Measurements from ENCODE around the gene PKD1.
A peak's percentile ranks its signal among the peaks of the same experiment; 100 is the strongest.
"Not testable (repeated sequence)": the region's sequence is repeated elsewhere in the genome, so short reads cannot be mapped to it uniquely, and the experiment has no call there.

Gene PKD1

DNA sequence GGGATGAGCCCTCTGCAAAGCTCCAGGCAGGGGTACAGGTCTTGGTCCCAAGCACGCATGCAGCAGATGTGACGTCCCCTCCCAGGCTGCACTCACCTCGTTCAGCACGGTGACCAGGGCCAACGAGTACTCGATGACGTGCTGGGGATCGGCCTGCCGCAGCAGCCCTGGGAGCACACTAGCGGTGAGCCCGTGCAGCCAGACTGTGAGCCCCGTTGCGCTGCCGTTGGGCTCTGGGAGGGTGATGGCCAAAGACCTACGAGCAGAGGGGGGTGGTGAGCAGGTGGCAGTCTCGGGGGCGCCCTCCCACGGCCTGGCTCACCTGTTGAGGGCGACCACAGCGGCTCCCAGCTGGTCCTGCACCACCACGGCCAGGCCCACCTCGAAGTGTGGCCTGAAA is 29.9 kb downstream of the PKD1 start:
- not testable (repeated sequence) for DNase-seq

- not testable (repeated sequence) for DNase-seq
These were observed 30.4 kb downstream of the PKD1 start for GRCh38 chr16:2105291-2105690.

DNA sequence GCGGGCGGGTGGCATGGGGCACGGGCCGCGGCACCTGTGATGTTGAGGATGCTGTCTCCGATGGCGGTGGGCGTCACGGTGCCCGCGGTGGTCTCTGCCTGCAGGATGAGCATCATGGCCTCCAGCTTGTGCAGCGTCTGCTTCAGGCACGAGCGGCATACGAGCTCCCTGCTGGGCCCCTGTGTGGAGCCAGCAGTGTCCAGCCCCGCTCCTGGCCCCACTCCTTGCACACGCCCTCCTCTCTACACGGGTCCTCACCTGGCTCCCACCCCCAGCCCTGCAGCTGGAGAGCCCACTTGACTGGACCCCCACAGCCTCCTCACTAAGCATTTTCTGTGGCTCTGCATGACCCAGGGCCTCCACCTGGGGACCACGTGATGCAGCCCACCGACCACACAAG is 31.2 kb downstream of the PKD1 start:
- DNase-seq: not testable (repeated sequence)

DNA sequence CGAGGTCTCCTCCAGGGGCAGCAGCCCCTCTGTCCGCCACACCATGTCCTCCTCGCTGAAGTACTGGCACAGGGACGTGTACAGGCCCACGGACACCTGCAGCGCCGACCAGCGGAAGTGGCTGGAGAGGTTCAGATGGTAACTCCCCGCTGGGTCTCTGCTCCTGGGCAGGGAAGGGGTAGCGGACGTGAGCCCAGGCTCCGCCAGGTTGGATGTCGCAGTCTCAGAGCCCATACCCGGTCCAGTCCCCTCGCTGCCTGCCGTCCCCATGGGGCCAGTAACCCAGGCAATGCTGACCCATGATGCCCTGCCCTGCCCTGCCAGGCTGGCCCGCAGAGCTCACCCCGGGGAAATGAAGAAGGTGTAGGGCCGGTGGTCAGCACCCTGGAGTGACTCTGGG is 33.2 kb downstream of the PKD1 start:
- DNase-seq: no peak

DNA sequence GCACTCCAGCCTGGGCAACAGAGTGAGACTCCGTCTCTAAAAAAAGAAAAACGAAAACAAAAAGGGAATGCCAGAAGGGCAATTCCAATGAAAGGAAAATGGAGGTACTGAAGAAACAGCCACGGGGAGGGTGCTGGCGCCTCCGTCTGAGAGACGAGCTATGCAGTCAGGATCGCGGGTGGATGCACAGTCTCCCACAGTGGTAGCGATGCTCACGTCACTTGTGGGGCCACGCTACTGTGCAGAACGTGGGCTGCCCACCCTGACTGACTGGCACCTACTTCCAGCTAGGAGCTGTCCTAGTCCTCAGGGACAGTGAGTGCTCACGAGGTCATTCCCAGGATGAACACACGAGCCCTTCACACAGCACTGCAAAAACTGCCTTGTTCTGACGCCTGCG is 34.1 kb downstream of the PKD1 start:
- not testable (repeated sequence) for DNase-seq

- not testable (repeated sequence) for DNase-seq
These were observed 38.0 kb downstream of the PKD1 start for GRCh38 chr16:2097689-2098088.

GRCh38 chr16:2096853-2097595 is 38.7 kb downstream of the PKD1 start:
- no peak for DNase-seq

- no peak for DNase-seq
These were observed 39.6 kb downstream of the PKD1 start for GRCh38 chr16:2095918-2096582.

- DNase-seq: no peak
These were observed 40.3 kb downstream of the PKD1 start for GRCh38 chr16:2095315-2095853.

GRCh38 chr16:2093793-2094192 is 41.9 kb downstream of the PKD1 start:
- DNase-seq: no peak

GRCh38 chr16:2092866-2093265 is 42.8 kb downstream of the PKD1 start:
- DNase-seq: no peak

- no peak for DNase-seq
These were observed 43.5 kb downstream of the PKD1 start for GRCh38 chr16:2092256-2092620.

DNA sequence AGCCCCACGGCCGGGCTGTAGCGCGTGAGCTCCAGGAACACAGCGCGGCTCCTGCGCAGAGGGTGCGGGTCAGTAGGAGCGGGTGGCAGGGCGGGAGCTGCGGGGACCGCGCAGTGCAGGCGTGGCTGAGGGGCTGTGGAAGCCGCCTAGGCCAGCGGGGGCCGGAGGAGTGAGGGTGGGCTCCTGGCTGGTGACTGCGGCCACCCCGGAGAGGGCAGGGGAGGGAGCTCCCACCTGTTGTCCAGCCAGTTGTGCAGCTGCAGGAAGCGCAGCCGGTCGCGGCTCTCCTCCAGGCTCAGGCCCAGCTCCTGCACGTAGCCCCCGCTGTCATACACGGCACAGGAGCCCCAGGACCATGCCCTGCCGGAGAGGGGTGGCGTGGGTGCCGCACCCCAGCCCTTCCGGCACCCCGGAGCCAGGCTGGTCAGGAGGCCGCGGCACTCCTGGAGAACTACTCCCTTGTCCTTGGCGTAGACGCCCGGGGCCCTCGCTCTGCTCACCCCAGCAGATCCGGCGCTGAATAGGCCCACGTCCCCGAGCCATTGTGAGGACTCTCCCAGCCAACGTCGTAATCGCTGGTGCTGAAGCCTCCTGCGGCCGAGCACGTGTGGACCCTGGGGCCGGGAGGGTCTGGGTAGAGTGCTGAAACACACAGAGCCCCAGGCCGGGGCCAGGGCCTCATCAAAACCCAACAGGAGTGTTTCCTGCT is 44.0 kb downstream of the PKD1 start:
- no peak for DNase-seq

DNA sequence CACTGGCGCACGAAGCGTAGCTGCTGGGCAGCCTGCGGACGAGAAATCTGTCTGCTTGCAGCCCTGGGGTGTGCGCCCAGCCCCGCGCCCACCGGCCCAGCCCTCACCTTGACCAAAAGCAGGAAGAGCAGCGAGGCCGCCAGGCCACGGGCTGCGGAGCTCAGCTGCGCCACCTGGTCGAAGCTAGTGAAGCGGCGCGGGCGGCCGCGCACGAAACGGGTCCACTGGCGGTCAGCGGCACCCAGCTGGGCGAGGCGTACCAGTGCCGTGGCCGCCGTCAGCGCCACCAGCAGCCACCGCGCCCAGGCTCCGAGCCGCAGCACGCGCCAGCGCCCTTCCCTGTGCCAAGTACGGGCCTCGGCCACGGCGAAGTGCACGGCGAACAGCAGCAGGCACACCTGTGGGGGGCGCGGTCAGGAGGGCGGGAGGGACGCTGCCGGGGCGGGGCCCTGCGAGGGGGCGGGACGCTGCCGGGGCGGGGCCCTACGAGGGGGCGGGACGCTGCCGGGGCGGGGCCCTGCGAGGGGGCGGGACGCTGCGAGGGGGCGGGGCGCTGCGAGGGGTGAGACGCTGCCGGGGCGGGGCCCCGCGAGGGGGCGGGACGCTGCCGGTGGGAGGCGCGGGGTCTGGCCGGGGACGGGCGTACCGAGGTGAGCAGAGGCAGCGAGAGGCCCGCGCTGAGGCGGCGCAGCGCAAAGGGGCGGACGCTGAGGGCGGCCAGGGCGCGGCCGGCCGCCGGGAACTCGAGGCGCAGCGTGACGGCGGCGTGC is 44.7 kb downstream of the PKD1 start:
- DNase-seq: peak; percentile 24

- no peak for DNase-seq
These were observed 45.3 kb downstream of the PKD1 start for GRCh38 chr16:2090481-2090776.

GRCh38 chr16:2089706-2090480 is 45.8 kb downstream of the PKD1 start:
- no peak for DNase-seq

DNA sequence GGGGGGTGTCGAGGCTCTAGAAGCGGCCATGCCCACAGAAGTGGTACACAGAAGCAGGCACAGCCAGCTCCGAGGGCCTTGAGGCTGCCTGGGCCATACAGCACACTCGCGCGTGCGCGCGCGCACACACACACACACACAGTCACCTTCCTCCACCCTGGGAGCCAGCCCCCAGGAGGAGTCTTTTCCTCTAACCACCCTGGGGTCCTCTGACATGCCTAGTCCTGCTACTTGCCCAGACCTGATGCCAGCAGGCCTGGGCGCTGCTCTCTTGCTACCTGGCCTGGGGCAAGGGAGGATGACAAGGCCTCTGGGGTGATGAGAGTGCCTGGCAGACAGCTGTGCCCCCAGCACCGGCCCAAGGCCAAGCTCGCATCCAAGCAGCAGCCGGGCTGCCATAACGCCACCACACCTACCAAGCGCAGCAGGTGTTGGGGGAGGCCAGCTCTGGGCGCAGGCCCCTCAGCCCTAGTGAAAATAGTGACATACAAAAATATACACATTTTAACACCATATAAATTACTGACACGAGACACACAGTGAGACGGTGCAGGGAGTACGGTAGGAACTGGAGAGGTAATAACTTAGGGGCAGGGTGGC is 46.8 kb downstream of the PKD1 start:
- no peak for DNase-seq

DNA sequence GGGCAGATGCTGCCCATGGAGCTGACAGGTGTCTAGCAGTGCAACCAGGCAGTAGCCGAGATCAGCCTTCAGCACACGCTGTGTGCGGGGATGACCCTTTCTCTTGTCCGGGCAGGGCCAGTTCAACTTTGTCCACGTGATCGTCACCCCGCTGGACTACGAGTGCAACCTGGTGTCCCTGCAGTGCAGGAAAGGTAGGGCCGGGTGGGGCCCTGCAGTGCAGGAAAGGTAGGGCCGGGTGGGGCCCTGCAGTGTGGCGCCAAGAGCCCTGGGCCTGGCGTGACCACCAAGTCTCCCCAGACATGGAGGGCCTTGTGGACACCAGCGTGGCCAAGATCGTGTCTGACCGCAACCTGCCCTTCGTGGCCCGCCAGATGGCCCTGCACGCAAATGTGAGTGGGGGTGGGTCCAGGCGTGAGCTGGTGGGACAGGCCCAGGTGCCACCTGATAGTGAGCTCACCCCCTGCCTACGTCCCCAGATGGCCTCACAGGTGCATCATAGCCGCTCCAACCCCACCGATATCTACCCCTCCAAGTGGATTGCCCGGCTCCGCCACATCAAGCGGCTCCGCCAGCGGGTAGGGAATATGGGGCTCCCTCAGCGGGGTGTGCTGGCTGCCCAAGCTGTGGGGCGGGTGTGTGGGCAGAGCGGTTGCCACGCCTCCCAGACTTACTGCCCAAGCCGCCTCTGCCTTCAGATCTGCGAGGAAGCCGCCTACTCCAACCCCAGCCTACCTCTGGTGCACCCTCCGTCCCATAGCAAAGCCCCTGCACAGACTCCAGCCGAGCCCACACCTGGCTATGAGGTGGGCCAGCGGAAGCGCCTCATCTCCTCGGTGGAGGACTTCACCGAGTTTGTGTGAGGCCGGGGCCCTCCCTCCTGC is 47.7 kb downstream of the PKD1 start:
- DNase-seq: no peak

DNA sequence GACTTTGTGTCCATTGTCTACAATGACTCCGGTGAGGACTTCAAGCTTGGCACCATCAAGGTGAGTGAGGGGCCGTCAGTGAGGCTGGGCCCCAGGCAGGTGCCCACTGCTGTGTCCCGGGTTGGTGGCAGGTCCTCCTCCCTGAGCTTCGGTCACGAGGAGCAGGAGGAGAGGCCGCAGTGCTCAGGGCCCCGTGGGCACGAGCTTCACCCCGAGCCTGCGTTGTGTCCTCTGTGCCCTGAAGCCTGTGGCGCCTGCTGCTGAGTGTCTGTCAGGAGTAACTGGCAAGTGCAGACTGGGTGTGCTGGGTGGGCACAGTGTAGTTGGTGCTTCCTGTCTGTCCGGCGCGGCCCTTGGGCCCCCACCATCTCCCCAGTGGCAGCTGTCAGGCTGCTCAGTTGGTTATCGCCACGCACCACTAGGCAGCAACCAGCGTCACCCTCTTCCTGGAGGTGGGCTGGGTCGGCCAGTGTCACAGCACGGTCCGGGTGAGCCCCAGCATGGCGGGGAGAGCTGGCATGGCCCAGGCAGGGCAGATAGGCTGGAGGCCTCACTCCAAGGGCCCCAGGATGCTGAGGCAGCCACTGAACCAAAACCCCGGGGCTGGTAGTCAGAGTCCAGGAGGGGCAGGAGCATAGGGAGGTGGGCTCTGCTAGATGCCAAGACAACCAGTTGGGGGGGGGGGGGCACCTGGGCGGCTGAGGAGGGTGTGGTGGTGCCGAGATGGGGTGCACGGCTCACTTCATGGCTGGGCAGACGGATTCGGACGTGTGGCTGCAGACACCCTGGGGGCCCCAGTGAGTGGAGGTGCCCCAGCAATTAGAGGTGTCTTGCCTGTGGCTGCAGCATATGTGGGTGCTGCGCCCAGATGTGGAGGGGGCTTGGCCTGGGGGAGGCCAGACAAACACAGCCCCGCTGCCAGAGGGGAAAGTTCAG is 48.6 kb downstream of the PKD1 start:
- DNase-seq: no peak
